GM23338 (cell line): ENCODE measurements around the gene LGALS13. TPM values are rescaled to one million over a fixed set of nuclear protein-coding genes. Genes with fewer than 3 reads are reported as not detected.

Experiments used
- ATAC-seq: fragments of 200-7000 bp; cut with Tn5 transposase; 3 replicates; pipeline ENCODE4 v1.9.1; 2020
- DNase-seq: peaks from one replicate; pipeline ENCODE4 v3.0.0-alpha.2; 2015; ENCODE audit warnings: low spot score
- H2AFZ ChIP-seq: fragments of 200-600 bp; sonication (generic); 2 replicates; pipeline ENCODE4 v1.8.0; 2016; ENCODE audit warnings: antibody characterized with exemption, mild to moderate bottlenecking, moderate library complexity
- H3F3A ChIP-seq: fragments of 200-600 bp; sonication (generic); replicated peaks from 2 replicates; pipeline ENCODE4 v1.8.0; 2017; ENCODE audit warnings: antibody characterized with exemption, mixed run types, low read depth
- H3K27ac ChIP-seq: fragments of 200-600 bp; sonication (generic); 2 replicates; pipeline ENCODE4 v1.6.1; 2016; ENCODE audit warnings: low read depth
- H3K27me3 ChIP-seq: fragments of 200-600 bp; sonication (generic); 2 replicates; pipeline ENCODE4 v1.8.0; 2016; ENCODE audit warnings: mild to moderate bottlenecking, mixed run types, moderate library complexity; ENCODE audit not compliant: insufficient read depth
- H3K36me3 ChIP-seq: fragments of 200-600 bp; sonication (generic); 2 replicates; pipeline ENCODE4 v1.8.0; 2016; ENCODE audit warnings: mild to moderate bottlenecking; ENCODE audit not compliant: insufficient read depth
- H3K4me1 ChIP-seq: fragments of 200-600 bp; sonication (generic); 2 replicates; pipeline ENCODE4 v1.8.0; 2016; ENCODE audit warnings: mild to moderate bottlenecking, moderate library complexity; ENCODE audit not compliant: insufficient read depth
- H3K4me2 ChIP-seq: fragments of 200-600 bp; sonication (generic); 2 replicates; pipeline ENCODE4 v1.7.1; 2017; ENCODE audit warnings: mixed run types
- H3K4me3 ChIP-seq: fragments of 200-600 bp; sonication (generic); 2 replicates; pipeline ENCODE4 v1.6.1; 2016; ENCODE audit warnings: mixed run types
- H3K79me2 ChIP-seq: fragments of 200-600 bp; sonication (generic); replicated peaks from 2 replicates; pipeline ENCODE4 v1.8.0; 2017; ENCODE audit warnings: mild to moderate bottlenecking; ENCODE audit not compliant: insufficient read depth
- H3K9me2 ChIP-seq: fragments of 200-600 bp; sonication (generic); 2 replicates; pipeline ENCODE4 v1.8.0; 2017; ENCODE audit not compliant: insufficient read depth
- H4K20me1 ChIP-seq: fragments of 200-600 bp; sonication (generic); replicated peaks from 2 replicates; pipeline ENCODE4 v1.8.0; 2017; ENCODE audit warnings: mild to moderate bottlenecking; ENCODE audit not compliant: insufficient read depth
- H3K27ac Mint-ChIP-seq: 2 replicates; pipeline ENCODE4 v1.8.0; 2020; ENCODE audit warnings: inconsistent platforms, mild to moderate bottlenecking, moderate library complexity, mixed read lengths
- H3K27me3 Mint-ChIP-seq: 3 replicates; pipeline ENCODE4 v1.8.0; 2022; ENCODE audit warnings: low read depth, mild to moderate bottlenecking, moderate library complexity, mixed read lengths, inconsistent platforms; ENCODE audit not compliant: insufficient read depth, poor library complexity
- H3K36me3 Mint-ChIP-seq: 3 replicates; pipeline ENCODE4 v1.8.0; 2021; ENCODE audit warnings: low read depth, mild to moderate bottlenecking, inconsistent platforms, moderate library complexity, mixed read lengths
- H3K4me1 Mint-ChIP-seq: 3 replicates; pipeline ENCODE4 v1.8.0; 2020; ENCODE audit warnings: mild to moderate bottlenecking, inconsistent platforms, mixed read lengths
- H3K4me3 Mint-ChIP-seq: 3 replicates; pipeline ENCODE4 v1.8.0; 2021; ENCODE audit warnings: moderate library complexity, mild to moderate bottlenecking, inconsistent platforms, mixed read lengths
- H3K9me3 Mint-ChIP-seq: 3 replicates; pipeline ENCODE4 v1.8.0; 2020; ENCODE audit warnings: moderate library complexity, mild to moderate bottlenecking, inconsistent platforms, mixed read lengths
- CREB1 ChIP-seq: fragments of 250-450 bp; sonication (Bioruptor Pico); IDR thresholded peaks from 2 replicates; pipeline ENCODE4 v1.5.0; 2020; ENCODE audit warnings: low read depth, mild to moderate bottlenecking, moderate library complexity
- EZH2 ChIP-seq: fragments of 200-600 bp; sonication (generic); IDR thresholded peaks from one replicate; pipeline ENCODE4 v1.8.0; 2017; ENCODE audit warnings: antibody characterized with exemption, mild to moderate bottlenecking, low read depth; ENCODE audit not compliant: unreplicated experiment
- EZH2phosphoT487 ChIP-seq: fragments of 200-600 bp; sonication (generic); IDR thresholded peaks from one replicate; pipeline ENCODE4 v1.8.1; 2018; ENCODE audit warnings: antibody characterized with exemption; ENCODE audit not compliant: unreplicated experiment
- JUNB ChIP-seq: IDR thresholded peaks from one replicate; pipeline ENCODE4 v1.6.1; 2016; ENCODE audit warnings: antibody characterized with exemption; ENCODE audit not compliant: unreplicated experiment
- POLR2AphosphoS5 ChIP-seq: IDR thresholded peaks from 2 replicates; pipeline ENCODE4 v1.6.1; 2016; ENCODE audit warnings: antibody characterized with exemption, low read depth
- REST ChIP-seq: IDR thresholded peaks from one replicate; pipeline ENCODE4 v1.6.1; 2018; ENCODE audit warnings: antibody characterized with exemption; ENCODE audit not compliant: unreplicated experiment
- ZNF331 ChIP-seq: fragments of 250-450 bp; sonication (Bioruptor Pico); IDR thresholded peaks from 2 replicates; pipeline ENCODE4 v1.5.0; 2020; ENCODE audit warnings: low read depth, mild to moderate bottlenecking, moderate library complexity
- ZNF462 ChIP-seq: fragments of 250-450 bp; sonication (Bioruptor Pico); IDR thresholded peaks from 2 replicates; pipeline ENCODE4 v1.5.0; 2020; ENCODE audit warnings: mild to moderate bottlenecking, moderate library complexity
- polyA plus RNA-seq: library from polyadenylated mRNA; unstranded; fragments of >200 nt; fragmentation: Nextera tagmentation; extraction: Ambion mirVana; gene quantifications from 2 replicates; pipeline ENCODE4 v1.2.1, GENCODE V29; 2016
- total RNA-seq: library from RNA; depleted of rRNA; stranded (reverse); fragments of >200 nt; shearing (Covaris generic); gene quantifications from 2 replicates; pipeline ENCODE4 v1.2.3, GENCODE V29; 2014
- TF ChIP-seq, protein P1 (sequence below): IDR thresholded peaks from 2 replicates; pipeline ENCODE4 v1.6.1; 2016; ENCODE audit warnings: antibody characterized with exemption

LGALS13 gene
- total and polyA plus RNA-seq, 2 experiments from 2014 or later, result not detected

- Mint-ChIP-seq H3K4me1 (no peaks in the 10 kb centered on the region), H3K4me3 (no peak overlapping the region), H3K36me3 (peaks cover 4% of the 10 kb centered on the region; the same call in 1 of the 3 replicates), H3K27ac (no peak overlapping the region), H3K27me3 (peaks cover 9% of the 10 kb centered on the region), H3K9me3 (peaks cover 34% of the 10 kb centered on the region)
- Histone ChIP-seq H3K4me3 (no peak overlapping the region), H3K4me1 (no peaks in the 10 kb centered on the region), H3K27ac (no peak overlapping the region), H2AFZ (no peak overlapping the region), H3K4me2 (no peak overlapping the region), H3F3A (no peaks in the 10 kb centered on the region), H3K9me2 (peaks cover 5% of the 10 kb centered on the region; the same call in 1 of the 2 replicates), H3K36me3 (no peaks in the 10 kb centered on the region), H4K20me1 (no peaks in the 10 kb centered on the region), H3K79me2 (no peaks in the 10 kb centered on the region), H3K27me3 (peaks cover 9% of the 10 kb centered on the region; the same call in 1 of the 2 replicates)
- no peak for TF ChIP-seq EZH2
- no peak for TF ChIP-seq JUNB
- TF ChIP-seq EZH2phosphoT487, result no peak
- TF ChIP-seq ZNF331 (CRISPR knock-in tag), result no peak
- TF ChIP-seq POLR2AphosphoS5, result no peak
- TF ChIP-seq CREB1 (CRISPR knock-in tag), result no peak
- TF ChIP-seq ZNF462 (CRISPR knock-in tag), result no peak
- TF ChIP-seq, protein P1, sequence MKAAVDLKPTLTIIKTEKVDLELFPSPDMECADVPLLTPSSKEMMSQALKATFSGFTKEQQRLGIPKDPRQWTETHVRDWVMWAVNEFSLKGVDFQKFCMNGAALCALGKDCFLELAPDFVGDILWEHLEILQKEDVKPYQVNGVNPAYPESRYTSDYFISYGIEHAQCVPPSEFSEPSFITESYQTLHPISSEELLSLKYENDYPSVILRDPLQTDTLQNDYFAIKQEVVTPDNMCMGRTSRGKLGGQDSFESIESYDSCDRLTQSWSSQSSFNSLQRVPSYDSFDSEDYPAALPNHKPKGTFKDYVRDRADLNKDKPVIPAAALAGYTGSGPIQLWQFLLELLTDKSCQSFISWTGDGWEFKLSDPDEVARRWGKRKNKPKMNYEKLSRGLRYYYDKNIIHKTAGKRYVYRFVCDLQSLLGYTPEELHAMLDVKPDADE, result no peak
- TF ChIP-seq REST, result no peak
- no peak for DNase-seq
- no peak for ATAC-seq
Observed at GRCh38 chr19:39617745-39618144, 15.4 kb downstream of the LGALS13 start.
